ENCODE measurements around the gene HSPA13. TPM values are rescaled to one million over a fixed set of nuclear protein-coding genes. Genes with fewer than 3 reads are reported as not detected.

The HSPA13 gene, protein sequence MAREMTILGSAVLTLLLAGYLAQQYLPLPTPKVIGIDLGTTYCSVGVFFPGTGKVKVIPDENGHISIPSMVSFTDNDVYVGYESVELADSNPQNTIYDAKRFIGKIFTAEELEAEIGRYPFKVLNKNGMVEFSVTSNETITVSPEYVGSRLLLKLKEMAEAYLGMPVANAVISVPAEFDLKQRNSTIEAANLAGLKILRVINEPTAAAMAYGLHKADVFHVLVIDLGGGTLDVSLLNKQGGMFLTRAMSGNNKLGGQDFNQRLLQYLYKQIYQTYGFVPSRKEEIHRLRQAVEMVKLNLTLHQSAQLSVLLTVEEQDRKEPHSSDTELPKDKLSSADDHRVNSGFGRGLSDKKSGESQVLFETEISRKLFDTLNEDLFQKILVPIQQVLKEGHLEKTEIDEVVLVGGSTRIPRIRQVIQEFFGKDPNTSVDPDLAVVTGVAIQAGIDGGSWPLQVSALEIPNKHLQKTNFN
- 43.6 and 50.4 TPM in 2 replicates for total RNA-seq

DNA sequence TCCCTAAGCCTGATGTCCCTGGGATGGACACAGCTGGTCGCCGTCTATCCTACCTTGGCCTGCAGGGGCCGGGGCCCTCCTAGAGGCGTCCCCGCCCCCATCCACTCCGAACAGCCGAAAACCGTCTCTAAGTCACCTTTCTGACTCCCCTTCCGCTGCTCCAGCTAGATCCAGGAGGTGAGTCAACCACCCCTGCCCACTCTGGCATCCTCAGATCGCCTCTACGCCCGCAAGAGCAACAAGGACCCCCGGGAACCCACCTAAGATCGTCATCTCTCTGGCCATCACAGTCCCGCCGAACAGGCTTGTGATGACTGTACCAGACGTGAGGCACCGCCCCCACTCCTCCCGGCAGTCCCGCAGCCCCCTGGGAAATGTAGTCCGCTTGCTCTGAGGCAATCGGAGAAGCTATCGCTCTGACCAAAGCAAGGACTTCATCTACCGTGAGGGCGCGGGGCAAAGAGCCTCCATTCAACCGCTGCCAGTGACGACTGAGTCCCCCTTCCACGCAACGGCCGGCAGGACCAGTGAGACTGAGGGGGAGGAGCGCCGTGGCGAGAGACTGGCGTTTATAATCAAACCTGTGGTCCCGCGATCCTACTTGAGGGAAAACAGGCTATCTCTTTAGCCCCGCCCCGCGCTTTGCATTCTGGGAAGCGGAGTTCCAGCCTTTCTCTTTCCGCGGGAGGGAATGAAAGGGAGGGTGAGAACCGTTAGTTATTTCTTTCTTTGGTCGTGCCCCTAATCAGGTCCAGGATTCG lies at the start of gene HSPA13:
Gene HSPA13 (minus strand): TSS at position 312 of the 761 bp plus-strand sequence. CDS start 27 bp downstream, at position 285.
- peak; percentile 99 for DNase-seq (ENCODE audit: low spot score)
- H3K27me3 Mint-ChIP-seq (ENCODE audit: insufficient read depth): peaks cover 2% of the 10 kb centered on the region
- H3K9me3 Mint-ChIP-seq: no peaks in the 10 kb centered on the region
- peak within 1 kb of the TSS; percentile 100 for H3K27ac Mint-ChIP-seq
- H3K4me3 Mint-ChIP-seq: peak within 1 kb of the TSS; percentile 100
- H3K4me1 Mint-ChIP-seq (ENCODE audit: low read depth): peaks cover 52% of the 10 kb centered on the region
- intact Hi-C loops (cut with micrococcal nuclease): loop anchor here (1.0 to 10.0 kb wide), 14 partner anchors 20 to 1346 kb away; partner anchors contain the start of genes RBM11 and USP25
- H3K36me3 Mint-ChIP-seq (ENCODE audit: low read depth): peaks cover 8% of the 10 kb centered on the region

DNA sequence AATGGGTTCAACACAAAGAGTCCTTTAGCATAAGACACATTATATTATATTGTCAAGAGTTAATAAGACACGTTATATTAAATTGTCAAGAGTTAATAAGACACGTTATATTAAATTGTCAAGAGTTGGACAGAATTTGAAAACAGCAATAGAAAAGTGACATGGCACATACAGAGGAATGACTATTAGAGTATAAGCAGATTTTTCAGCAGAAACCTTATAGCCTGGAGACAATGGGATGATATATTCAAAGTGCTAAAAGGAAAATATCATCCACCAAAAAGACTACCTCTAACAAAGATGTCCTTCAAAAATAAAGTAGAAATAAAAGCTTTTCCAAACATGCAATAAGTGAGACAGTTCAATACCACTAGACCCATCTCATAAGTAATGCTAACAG lies 36.0 kb upstream of the HSPA13 start:
- no peak for DNase-seq (ENCODE audit: low spot score)
- Mint-ChIP-seq H3K4me3 (no peak overlapping the region), H3K9me3 (peaks cover 23% of the 10 kb centered on the region), H3K4me1 (ENCODE audit: low read depth) (no peaks in the 10 kb centered on the region), H3K27ac (no peak overlapping the region), H3K27me3 (ENCODE audit: insufficient read depth) (peaks cover 8% of the 10 kb centered on the region), H3K36me3 (ENCODE audit: low read depth) (peaks cover 2% of the 10 kb centered on the region)
- intact Hi-C loops (cut with micrococcal nuclease): no loop called here

DNA sequence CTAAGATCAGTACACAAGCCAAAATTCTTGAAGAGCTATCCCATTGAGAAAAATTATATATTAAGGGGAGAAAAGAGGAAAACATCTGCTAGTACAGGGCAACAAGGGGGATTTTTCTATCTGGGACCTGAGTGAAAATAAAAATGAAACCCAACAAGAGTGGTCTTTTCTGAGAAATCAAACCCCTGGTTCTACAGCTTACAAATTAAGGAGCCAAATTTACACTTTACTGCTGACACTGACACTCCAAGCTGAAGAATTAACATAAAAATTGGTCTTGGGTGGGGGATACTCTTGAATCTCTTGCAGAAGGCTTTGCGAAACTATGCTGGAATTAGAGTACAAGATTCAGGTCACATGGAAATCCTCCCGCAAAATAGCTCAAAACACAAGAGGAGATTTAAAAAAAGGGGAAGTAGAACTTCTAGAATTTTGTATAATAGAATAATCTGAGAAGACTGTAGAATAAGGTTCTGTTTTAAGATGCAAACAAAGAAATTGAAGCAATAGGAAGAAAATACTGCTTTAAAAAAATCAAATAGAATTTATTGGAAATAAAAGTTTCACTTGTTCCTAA lies 32.1 kb upstream of the HSPA13 start:
- Mint-ChIP-seq H3K27me3 (ENCODE audit: insufficient read depth) (peaks cover 5% of the 10 kb centered on the region), H3K36me3 (ENCODE audit: low read depth) (peaks cover 2% of the 10 kb centered on the region), H3K4me1 (ENCODE audit: low read depth) (no peaks in the 10 kb centered on the region), H3K9me3 (peaks cover 18% of the 10 kb centered on the region), H3K27ac (no peak overlapping the region), H3K4me3 (no peak overlapping the region)
- intact Hi-C loops (cut with micrococcal nuclease): no loop called here
- DNase-seq (ENCODE audit: low spot score): no peak

DNA sequence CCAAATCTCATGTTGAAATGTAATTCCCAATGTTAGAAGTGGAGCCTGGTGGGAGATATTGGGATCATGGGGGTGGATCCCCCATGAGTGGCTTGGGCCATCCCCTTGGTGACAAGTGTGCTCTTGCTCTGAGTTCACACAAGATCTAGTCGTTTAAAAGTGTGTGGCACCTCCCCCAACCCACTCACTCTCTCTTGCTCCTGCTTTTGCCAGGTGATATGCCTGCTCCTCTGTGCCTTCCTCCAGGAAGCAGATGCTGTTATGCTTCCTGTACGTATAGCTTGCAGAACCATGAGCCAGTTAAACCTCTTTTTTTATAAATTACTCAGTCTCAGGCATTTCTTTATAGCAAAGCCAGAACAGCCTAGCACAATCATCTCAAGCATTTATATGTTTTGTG lies 23.0 kb upstream of the HSPA13 start:
- no peak overlapping the region for H3K27ac Mint-ChIP-seq
- DNase-seq (ENCODE audit: low spot score): no peak
- H3K36me3 Mint-ChIP-seq (ENCODE audit: low read depth): no peaks in the 10 kb centered on the region
- no peaks in the 10 kb centered on the region for H3K9me3 Mint-ChIP-seq
- peaks cover 5% of the 10 kb centered on the region for H3K4me1 Mint-ChIP-seq (ENCODE audit: low read depth)
- intact Hi-C loops (cut with micrococcal nuclease): no loop called here
- H3K27me3 Mint-ChIP-seq (ENCODE audit: insufficient read depth): peaks cover 2% of the 10 kb centered on the region
- no peak overlapping the region for H3K4me3 Mint-ChIP-seq

DNA sequence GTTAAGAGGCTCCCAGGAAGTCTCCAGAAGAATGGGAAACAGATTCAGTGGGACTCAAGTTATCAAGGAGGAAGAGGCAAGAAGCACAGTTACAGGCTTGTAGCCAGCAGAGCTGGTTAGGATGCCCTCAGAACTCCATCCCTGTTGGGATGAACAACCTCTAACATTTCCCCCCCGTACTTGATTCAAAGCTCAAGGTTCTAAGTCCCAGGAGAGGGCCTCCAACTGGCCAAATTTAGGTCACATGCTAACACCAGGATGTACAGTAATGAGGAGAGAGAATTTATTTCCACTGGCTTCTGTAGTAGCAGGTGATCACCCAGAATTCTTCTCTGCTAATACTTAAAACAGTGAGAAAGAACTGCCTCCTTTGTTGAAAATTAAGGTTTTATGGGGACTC lies 22.3 kb upstream of the HSPA13 start:
- DNase-seq (ENCODE audit: low spot score): no peak
- no peaks in the 10 kb centered on the region for H3K9me3 Mint-ChIP-seq
- H3K27me3 Mint-ChIP-seq (ENCODE audit: insufficient read depth): peaks cover 2% of the 10 kb centered on the region
- H3K27ac Mint-ChIP-seq: no peak overlapping the region
- no peak overlapping the region for H3K4me3 Mint-ChIP-seq
- intact Hi-C loops (cut with micrococcal nuclease): no loop called here
- H3K4me1 Mint-ChIP-seq (ENCODE audit: low read depth): peaks cover 5% of the 10 kb centered on the region
- no peaks in the 10 kb centered on the region for H3K36me3 Mint-ChIP-seq (ENCODE audit: low read depth)

DNA sequence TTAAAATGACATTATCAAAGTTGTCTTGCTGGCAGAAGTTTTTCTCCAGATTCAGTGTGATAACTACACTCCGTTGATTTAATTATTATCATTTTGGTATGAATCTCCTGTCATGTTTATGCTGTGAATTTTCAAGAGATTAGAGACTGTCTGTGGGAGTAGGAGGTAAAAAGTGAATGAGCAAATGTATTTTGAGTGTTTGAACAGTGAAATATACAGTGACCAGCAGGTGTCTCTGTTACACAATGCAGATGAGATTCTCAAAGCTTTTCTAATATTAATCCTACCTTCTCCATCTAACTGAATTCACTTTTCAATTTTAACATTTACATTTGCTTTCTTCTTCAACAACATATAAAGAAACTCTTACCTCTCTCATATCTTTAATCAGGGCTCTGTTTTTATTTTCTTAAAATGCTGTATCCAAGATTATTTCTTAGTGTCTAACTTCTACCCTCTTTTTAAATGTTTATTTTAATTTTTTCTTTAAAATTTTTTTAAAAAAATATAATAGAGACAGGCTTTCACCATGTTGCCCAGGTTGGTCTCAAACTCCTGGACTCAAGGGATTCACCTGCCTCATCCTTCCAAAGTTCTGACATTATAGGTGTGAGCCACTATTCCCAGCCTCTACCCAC lies 20.9 kb upstream of the HSPA13 start:
- Mint-ChIP-seq H3K36me3 (ENCODE audit: low read depth) (no peaks in the 10 kb centered on the region), H3K27me3 (ENCODE audit: insufficient read depth) (no peaks in the 10 kb centered on the region), H3K4me3 (no peak overlapping the region), H3K9me3 (no peaks in the 10 kb centered on the region), H3K27ac (no peak overlapping the region), H3K4me1 (ENCODE audit: low read depth) (peaks cover 5% of the 10 kb centered on the region)
- DNase-seq (ENCODE audit: low spot score): no peak
- intact Hi-C loops (cut with micrococcal nuclease): loop anchor here (1.0 to 2.0 kb wide), 6 partner anchors 21 to 1189 kb away; partner anchors contain the start of gene HSPA13

DNA sequence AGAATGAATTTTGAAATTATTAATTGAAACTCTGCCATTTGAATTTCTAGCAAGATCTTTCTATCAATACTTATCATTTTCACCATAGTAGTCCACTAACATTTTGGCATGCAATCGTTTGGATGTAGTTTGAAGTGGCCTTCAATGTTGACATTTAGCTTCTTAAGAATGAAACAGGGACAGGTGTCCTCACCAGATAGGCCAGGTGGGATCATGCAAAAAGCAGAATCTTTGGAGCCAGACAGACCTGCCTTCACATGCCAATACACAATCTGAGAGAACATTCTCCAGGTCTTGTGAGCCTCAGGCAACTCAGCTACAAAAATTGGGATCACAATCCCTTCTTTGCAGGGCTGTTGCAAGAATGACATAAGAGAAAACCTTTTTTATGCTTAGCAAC lies 18.3 kb upstream of the HSPA13 start:
- Mint-ChIP-seq H3K36me3 (ENCODE audit: low read depth) (no peaks in the 10 kb centered on the region), H3K27ac (no peak overlapping the region), H3K4me3 (no peak overlapping the region), H3K27me3 (ENCODE audit: insufficient read depth) (no peaks in the 10 kb centered on the region), H3K4me1 (ENCODE audit: low read depth) (peaks cover 5% of the 10 kb centered on the region), H3K9me3 (no peaks in the 10 kb centered on the region)
- intact Hi-C loops (cut with micrococcal nuclease): no loop called here
- DNase-seq (ENCODE audit: low spot score): no peak

DNA sequence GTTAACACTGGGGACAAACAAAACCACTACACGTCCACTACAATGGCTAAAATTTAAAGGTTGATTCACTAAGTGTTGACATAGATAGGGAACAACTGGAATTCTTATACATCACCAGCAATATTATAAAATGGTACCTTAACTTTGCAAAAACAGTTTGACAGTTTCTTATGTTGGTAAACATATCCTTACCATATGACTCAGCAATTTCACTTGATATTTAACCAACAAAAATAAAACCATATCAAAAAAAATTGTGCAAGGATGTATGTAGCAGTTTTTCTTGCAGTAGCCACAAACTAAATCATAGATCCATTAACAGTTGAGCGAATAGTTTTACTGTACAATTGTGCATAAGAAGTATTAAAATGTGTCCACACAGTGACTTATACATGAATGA lies 5.3 kb upstream of the HSPA13 start:
- H3K9me3 Mint-ChIP-seq: no peaks in the 10 kb centered on the region
- intact Hi-C loops (cut with micrococcal nuclease): loop anchor here (10.0 kb wide), 1 partner anchor 97 kb away; no protein-coding TSS in a partner anchor
- DNase-seq (ENCODE audit: low spot score): no peak
- H3K4me1 Mint-ChIP-seq (ENCODE audit: low read depth): peaks cover 17% of the 10 kb centered on the region
- no peak overlapping the region for H3K4me3 Mint-ChIP-seq
- no peak overlapping the region for H3K27ac Mint-ChIP-seq
- no peaks in the 10 kb centered on the region for H3K36me3 Mint-ChIP-seq (ENCODE audit: low read depth)
- H3K27me3 Mint-ChIP-seq (ENCODE audit: insufficient read depth): peaks cover 18% of the 10 kb centered on the region

DNA sequence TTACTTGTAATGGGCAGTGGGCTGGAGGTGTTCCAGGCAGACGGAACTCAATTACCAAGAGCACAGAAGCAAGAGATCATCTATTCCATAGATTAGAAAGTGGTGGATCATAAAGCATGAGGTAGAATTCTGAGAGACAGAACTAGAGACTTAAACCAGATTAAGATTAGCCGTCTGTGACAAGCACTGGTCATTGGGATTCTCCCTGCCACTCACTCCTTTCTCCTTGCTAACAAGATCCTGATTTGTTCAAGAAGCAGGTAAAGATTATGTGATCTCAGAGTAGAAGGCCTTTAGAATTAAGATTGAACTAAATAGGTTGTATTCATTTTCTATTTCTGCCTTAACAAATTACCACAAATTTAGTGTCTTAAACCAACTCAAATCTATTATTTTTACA lies 1.5 kb upstream of the HSPA13 start:
- H3K27ac Mint-ChIP-seq: peak overlapping the region; percentile 33

DNA sequence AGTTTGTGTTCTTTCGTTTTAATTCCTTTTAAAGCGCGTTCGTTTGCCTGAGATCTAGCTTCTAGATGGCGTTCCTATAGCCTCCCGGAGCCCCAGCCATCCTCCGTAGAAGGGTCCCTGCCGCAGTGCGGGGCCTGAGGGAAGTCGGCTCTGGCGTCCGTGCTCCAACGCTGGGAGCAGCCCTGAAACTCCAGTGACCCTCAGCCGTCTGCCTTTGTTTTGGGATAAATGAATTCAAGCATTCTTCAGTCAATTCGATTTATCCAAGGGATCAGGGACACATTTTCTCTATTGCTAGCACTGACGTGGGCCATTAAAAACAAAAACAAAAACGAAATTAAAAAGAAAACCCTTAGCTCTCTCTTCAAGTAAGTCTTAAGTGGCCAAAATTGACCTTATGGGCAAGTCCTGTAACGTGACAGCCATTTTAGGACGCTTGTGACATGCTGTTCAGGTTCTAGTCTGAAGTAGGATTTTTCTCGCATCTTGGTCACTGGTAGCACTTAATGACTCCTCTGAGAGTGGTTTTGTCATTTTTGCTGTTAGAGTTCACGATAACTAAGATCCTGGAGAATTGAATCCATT lies 742 bp upstream of the HSPA13 start:
- peaks cover 48% of the 10 kb centered on the region for H3K4me1 Mint-ChIP-seq (ENCODE audit: low read depth)
- no peak for DNase-seq (ENCODE audit: low spot score)
- intact Hi-C loops (cut with micrococcal nuclease): loop anchor here (1.0 to 10.0 kb wide), 14 partner anchors 19 to 1346 kb away; partner anchors contain the start of genes RBM11 and USP25
- H3K36me3 Mint-ChIP-seq (ENCODE audit: low read depth): peaks cover 8% of the 10 kb centered on the region
- no peaks in the 10 kb centered on the region for H3K9me3 Mint-ChIP-seq
- peak overlapping the region; percentile 100 for H3K27ac Mint-ChIP-seq
- peak overlapping the region; percentile 100 for H3K4me3 Mint-ChIP-seq
- peaks cover 2% of the 10 kb centered on the region for H3K27me3 Mint-ChIP-seq (ENCODE audit: insufficient read depth)

More for the DNA sequence above, 1.5 kb upstream of the HSPA13 start:
- Mint-ChIP-seq H3K9me3 (no peaks in the 10 kb centered on the region), H3K4me1 (ENCODE audit: low read depth) (peaks cover 44% of the 10 kb centered on the region), H3K27me3 (ENCODE audit: insufficient read depth) (peaks cover 3% of the 10 kb centered on the region), H3K4me3 (peak overlapping the region; percentile 100), H3K36me3 (ENCODE audit: low read depth) (peaks cover 5% of the 10 kb centered on the region)
- intact Hi-C loops (cut with micrococcal nuclease): loop anchor here (10.0 kb wide), 1 partner anchor 100 kb away; no protein-coding TSS in a partner anchor
- no peak for DNase-seq (ENCODE audit: low spot score)

DNA sequence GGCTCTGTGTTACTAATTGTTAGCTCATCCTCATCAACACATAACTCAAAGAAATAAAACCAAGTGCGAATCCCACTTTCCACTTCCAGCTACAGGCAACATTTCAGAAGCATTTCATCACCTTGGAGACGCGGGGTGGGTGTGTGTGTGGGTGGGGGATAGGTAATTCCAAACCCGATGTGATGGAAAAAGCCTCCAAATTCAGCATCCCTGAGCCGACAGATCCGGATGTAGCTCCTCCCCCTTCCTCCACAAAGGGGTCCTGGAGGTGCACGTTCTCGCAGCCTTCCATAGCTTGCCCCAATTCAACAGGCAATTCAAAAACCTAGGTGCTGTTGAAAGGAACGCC lies 486 bp downstream of the HSPA13 start:
- H3K27ac Mint-ChIP-seq: peak overlapping the region; percentile 100
- peaks cover 2% of the 10 kb centered on the region for H3K27me3 Mint-ChIP-seq (ENCODE audit: insufficient read depth)
- H3K9me3 Mint-ChIP-seq: no peaks in the 10 kb centered on the region
- no peak for DNase-seq (ENCODE audit: low spot score)
- H3K36me3 Mint-ChIP-seq (ENCODE audit: low read depth): peaks cover 11% of the 10 kb centered on the region
- intact Hi-C loops (cut with micrococcal nuclease): loop anchor here (2.0 to 10.0 kb wide), 8 partner anchors 20 to 1056 kb away; partner anchors contain the start of gene RBM11
- H3K4me1 Mint-ChIP-seq (ENCODE audit: low read depth): peaks cover 55% of the 10 kb centered on the region
- peak overlapping the region; percentile 100 for H3K4me3 Mint-ChIP-seq

DNA sequence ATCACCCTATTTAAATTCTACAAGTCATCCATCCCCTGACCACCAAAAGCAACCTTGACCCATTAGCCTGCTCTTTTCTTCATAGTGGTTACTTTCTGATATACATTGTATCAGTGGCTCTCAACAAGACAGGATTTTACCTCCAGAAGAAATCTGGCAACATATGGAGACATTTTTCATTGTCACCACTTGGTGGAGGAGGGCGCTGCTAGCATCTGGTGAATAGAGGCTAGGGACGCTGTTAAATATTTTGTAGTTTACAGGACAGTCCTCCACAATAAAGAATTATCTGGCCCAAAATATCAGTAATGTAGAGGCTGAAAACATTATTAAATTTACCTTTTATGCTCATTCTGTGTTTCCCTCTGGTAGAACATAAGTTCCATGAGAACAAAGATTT lies 6.1 kb downstream of the HSPA13 start:
- no peak for DNase-seq (ENCODE audit: low spot score)
- Mint-ChIP-seq H3K4me3 (no peak overlapping the region), H3K4me1 (ENCODE audit: low read depth) (peaks cover 36% of the 10 kb centered on the region), H3K36me3 (ENCODE audit: low read depth) (peaks cover 39% of the 10 kb centered on the region), H3K27me3 (ENCODE audit: insufficient read depth) (no peaks in the 10 kb centered on the region), H3K27ac (no peak overlapping the region), H3K9me3 (no peaks in the 10 kb centered on the region)
- intact Hi-C loops (cut with micrococcal nuclease): no loop called here

Data from activated T-helper 1 cell treated with anti-CD3 and anti-CD28 coated beads, Interleukin-12 subunit alpha, Interleukin-12 subunit beta, Interleukin-2, Interleukin-4 antibody, amounts not matched to agents 30 ng/mL and 10 ng/mL and 1 ng/mL, durations not matched to agents 14 hours and 24 hours and 36 hours (primary cell).